CD4-positive, alpha-beta T cell treated with Interleukin-21 for 1 hour (primary cell): Measurements from ENCODE around the gene DNAH9.

Source experiments
- DNase-seq: peaks from one replicate; pipeline ENCODE4 v3.0.0-alpha.2; 2020

The DNAH9 gene

GRCh38 chr17:11855306-11855705, 257.0 kb downstream of the DNAH9 start:
- no peak for DNase-seq

GRCh38 chr17:11857006-11857405, 258.7 kb downstream of the DNAH9 start:
- no peak for DNase-seq

- no peak for DNase-seq
These were observed 271.6 kb downstream of the DNAH9 start for GRCh38 chr17:11869680-11870394.

DNA sequence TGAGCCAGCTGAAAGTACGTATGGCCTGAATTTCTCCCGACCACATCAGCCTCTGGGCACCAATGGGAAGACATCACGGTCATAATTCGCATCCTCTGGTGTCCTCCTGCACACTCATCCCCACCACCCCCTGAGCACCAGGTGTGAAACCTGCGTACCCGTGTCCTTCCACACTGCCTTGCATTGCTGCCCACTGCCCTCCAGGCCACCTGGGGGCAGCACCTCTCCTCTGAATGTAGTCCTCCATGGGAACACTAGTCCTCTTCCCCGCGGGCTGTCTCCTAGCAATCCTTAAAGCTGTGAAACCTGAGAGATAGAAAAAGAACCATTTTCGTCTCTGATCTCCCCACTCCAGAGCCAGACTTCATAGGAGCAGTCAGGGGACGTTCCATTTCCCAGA, 273.5 kb downstream of the DNAH9 start:
- no peak for DNase-seq

DNA sequence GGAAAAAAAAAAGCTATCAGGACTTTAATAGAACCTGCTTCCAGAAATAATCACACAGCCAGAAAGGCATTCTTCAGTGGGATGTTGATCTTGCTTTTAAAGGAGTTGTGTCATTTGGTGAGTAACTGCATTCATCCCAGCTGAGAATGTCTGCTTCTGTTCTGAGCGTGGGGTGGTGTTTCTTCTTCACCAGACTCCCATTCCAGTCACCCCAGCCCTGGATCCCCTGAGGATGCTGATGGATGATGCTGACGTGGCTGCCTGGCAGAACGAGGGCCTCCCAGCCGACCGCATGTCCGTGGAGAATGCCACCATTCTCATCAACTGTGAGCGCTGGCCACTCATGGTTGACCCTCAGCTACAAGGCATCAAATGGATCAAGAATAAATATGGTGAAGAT, 276.5 kb downstream of the DNAH9 start:
- no peak for DNase-seq

- DNase-seq: no peak
These were observed 282.4 kb downstream of the DNAH9 start for GRCh38 chr17:11880714-11881113.

GRCh38 chr17:11882716-11883115, 284.4 kb downstream of the DNAH9 start:
- no peak for DNase-seq

DNA sequence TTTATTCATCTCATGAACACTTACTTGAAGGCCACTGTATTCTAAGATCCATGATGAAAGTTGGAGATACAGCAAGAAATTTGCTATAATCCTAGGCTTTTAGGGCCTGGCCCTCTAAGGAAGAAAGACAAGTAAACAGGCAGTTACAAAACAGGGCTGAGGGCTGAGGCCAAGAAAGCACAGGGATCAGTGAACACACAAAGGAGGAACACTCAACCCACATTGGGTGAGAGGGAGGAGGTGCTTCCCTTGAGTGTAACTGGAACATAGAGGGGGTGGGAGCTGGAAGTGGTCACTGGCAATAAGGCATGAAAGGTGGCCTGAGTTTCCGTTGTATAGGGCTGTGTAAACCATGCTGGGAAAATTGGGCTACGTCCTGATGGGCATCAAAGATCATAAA, 286.8 kb downstream of the DNAH9 start:
- DNase-seq: no peak

DNA sequence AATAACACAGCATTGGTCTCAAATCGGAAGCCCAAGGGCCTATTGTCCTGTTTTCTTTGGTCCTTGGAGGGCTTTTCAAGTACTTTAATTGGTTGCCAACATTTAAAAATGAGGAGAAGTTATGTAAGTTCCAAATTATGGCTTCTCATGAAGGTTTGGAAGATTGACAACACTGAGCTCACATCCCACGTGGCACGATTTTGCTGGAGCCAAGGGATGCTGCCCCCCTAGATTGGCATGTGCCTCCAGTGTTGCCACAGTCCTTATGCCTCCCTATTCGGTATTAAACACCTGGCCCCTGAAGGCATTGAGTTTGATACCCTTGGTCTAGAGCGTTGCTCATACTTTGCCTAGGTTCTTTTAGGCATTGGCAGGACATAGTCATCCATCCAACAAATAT, 291.0 kb downstream of the DNAH9 start:
- DNase-seq: no peak

DNA sequence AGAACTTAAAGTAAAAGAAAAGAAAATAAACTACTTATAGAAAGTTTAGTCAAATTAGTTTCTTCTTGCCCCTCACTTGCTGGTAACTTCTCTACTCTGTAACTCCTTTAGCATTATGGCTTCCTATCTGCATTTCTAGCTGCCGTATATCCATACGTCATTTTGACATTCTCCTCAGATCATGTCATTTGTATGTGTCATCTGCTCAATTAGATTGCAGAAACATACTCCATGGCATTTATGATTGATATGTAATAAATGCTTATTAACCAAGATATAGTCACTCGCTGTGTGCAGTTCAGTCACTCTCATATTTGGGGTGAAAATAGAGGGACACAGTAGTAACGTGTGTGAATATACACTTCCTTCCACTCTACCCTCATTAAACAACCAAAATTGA, 295.6 kb downstream of the DNAH9 start:
- DNase-seq: no peak

DNA sequence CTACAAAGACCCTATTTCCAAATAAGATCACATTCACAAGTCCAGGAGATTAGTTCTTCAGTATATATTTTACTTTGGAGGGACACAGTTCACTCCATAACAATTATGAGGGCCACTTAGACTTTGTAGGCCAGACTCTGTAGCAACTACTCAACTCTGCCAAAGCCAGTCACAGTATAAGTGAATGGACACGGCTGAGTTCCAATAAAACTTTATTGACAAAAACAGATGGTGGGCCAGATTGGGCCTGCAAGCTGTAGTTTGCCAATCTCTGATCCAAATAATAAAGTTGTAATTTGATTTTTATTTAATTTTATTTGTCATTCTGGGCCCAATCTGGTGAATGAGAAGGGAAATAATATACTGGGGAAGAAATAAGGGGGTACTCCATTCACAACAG, 297.9 kb downstream of the DNAH9 start:
- no peak for DNase-seq

GRCh38 chr17:11898526-11899235, 300.4 kb downstream of the DNAH9 start:
- no peak for DNase-seq

- no peak for DNase-seq
These were observed 301.3 kb downstream of the DNAH9 start for GRCh38 chr17:11899537-11899942.

- DNase-seq: no peak
These were observed 301.8 kb downstream of the DNAH9 start for GRCh38 chr17:11900041-11900476.

DNA sequence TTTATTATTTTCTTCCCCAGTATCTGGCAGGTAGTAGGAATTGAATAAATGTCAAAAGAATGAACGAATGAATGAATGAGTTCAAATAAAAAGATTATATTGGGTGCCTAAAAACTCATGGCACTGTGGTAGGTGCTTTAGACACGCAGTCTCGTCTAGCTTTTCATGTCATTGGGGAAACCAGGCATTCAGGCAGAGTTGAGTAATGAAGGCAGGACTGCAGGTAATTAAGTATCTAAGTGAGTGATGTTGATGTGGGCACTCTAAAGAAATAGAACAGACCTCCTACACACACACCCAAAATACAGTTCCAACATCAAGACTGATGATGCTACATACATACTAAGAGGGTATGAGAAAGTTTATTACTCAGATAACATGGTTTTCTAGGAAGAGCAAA, 302.4 kb downstream of the DNAH9 start:
- no peak for DNase-seq

- no peak for DNase-seq
These were observed 303.7 kb downstream of the DNAH9 start for GRCh38 chr17:11901931-11902330.

- DNase-seq: no peak
These were observed 310.5 kb downstream of the DNAH9 start for GRCh38 chr17:11908711-11909146.

DNA sequence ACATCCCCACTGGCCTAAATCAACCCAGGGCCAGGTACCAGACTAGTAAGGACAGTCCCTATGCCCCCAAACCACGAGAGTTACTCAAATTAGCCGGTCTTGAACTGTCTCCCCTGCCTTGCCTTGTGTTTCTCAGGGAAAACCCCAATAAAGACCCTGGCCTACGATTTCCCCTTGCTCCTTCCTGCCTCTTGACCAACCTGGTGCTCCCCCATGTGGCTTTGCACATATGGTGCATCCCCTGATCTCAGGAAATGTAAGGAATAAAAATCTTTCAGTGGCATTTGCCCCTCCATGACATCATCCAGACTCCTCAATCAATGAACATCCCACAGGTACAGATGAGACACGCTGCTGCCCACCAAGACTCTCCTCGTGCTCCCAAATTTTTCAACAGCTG, 311.1 kb downstream of the DNAH9 start:
- no peak for DNase-seq

DNA sequence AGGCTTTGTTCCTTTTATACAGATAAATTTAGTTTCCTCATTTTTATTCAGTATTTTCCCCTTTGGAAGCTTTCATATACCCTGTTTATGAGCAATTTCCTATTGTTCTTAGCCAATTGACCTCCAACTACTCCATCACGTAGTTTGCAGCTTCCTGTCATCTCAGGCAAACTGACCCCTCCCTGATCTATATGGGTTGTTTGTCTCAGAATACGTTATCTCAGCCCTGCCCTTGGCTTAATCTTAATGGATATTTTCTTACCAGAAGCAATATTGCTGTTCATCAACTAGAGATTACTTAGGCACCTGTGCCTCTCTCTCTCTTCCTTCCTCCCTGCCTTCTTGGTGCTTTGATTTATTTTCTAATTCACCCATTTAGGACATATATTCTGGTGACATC, 317.8 kb downstream of the DNAH9 start:
- no peak for DNase-seq

- no peak for DNase-seq
These were observed 319.1 kb downstream of the DNAH9 start for GRCh38 chr17:11917415-11917814.

DNA sequence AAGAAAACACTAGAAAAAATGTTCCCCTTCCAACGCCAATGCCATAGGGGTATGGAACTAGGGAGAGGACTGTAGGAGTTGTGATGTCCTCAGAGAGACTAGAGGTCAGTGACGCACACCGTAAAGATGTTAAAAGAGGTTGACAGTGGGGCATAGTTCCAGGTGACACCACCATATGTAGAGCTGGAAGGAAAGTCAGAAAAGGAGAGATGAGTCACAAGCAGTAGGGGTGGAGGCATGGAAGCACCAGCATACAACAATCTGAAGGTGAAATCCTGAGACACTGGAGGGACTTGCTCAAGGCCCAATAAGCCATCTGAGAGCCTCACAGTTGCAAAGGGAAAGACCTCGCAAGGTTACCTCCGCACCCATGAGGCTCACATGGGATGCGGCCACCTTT, 323.0 kb downstream of the DNAH9 start:
- no peak for DNase-seq

- no peak for DNase-seq
These were observed 324.4 kb downstream of the DNAH9 start for GRCh38 chr17:11922638-11923037.

- DNase-seq: no peak
These were observed 325.8 kb downstream of the DNAH9 start for GRCh38 chr17:11924076-11924475.

GRCh38 chr17:11925262-11926021, 327.2 kb downstream of the DNAH9 start:
- no peak for DNase-seq
